SK-N-SH (cell line): ENCODE results near the gene CEP44. TPM values are rescaled to one million over a fixed set of nuclear protein-coding genes. Genes with fewer than 3 reads are reported as not detected.

ENCODE experiments used
- CTCF ChIA-PET: fragments of 300-600, 350-600 bp; formaldehyde crosslinking; extraction: SDS; loops from one replicate; lab custom pipeline; 2021; lab: Yijun Ruan, JAX
- POLR2A ChIA-PET: fragments of 350-600 bp; sonication (Branson Sonifier 250); formaldehyde crosslinking; extraction: SDS; loops from one replicate; lab custom pipeline; 2020; ENCODE audit warnings: antibody characterized with exemption, inconsistent platforms; lab: Yijun Ruan, JAX
- DNase-seq: peaks from one replicate; pipeline ENCODE4 v3.0.0; 2012
- H2AFZ ChIP-seq: fragments of 200-600 bp; sonication (generic); 2 replicates; pipeline ENCODE4 v1.8.1; 2016; ENCODE audit warnings: antibody characterized with exemption, mild to moderate bottlenecking, low read depth
- H3F3A ChIP-seq: fragments of 200-600 bp; sonication (generic); replicated peaks from 2 replicates; pipeline ENCODE3; 2016; ENCODE audit warnings: antibody characterized with exemption, mild to moderate bottlenecking; ENCODE audit not compliant: insufficient read depth
- H3K27ac ChIP-seq, 2 experiments: fragments of 200-500 bp in 1 of 2; fragments of 200-600 bp in 1 of 2; sonication (Bioruptor generic) in 1 of 2; sonication (generic), shearing (Covaris generic) in 1 of 2; 2 replicates each; pipeline versions ENCODE4 v1.5.1 to v1.6.1; 2014 to 2016; ENCODE audit warnings: low read depth in 2 of 2, inconsistent platforms in 1 of 2, low read length in 1 of 2, mild to moderate bottlenecking in 1 of 2, mixed read lengths in 1 of 2
- H3K27me3 ChIP-seq: fragments of 200-600 bp; sonication (generic), shearing (Covaris generic); 2 replicates; pipeline ENCODE4 v1.6.1; 2016; ENCODE audit warnings: mixed run types; ENCODE audit not compliant: insufficient read depth
- H3K36me3 ChIP-seq, 2 experiments: fragments of 200-500 bp in 1 of 2; fragments of 200-600 bp in 1 of 2; sonication (Bioruptor generic) in 1 of 2; sonication (generic) in 1 of 2; replicated peaks in 1 of 2; 2 replicates each; pipeline versions ENCODE3 to v1.5.1; 2014 to 2016; ENCODE audit warnings: low read length in 1 of 2, mild to moderate bottlenecking in 1 of 2; ENCODE audit not compliant: insufficient read depth in 2 of 2, control insufficient read depth in 1 of 2
- H3K4me1 ChIP-seq, 2 experiments: fragments of 200-500 bp in 1 of 2; fragments of 200-600 bp in 1 of 2; sonication (Bioruptor generic) in 1 of 2; sonication (generic), shearing (Covaris generic) in 1 of 2; 2 replicates each; pipeline versions ENCODE4 v1.5.1 to v1.6.1; 2014 to 2016; ENCODE audit warnings: low read depth in 1 of 2, low read length in 1 of 2, mixed run types in 1 of 2; ENCODE audit not compliant: insufficient read depth in 2 of 2, control insufficient read depth in 1 of 2
- H3K4me2 ChIP-seq: fragments of 200-600 bp; sonication (generic), shearing (Covaris generic); 2 replicates; pipeline ENCODE4 v1.6.1; 2017; ENCODE audit warnings: mixed run types
- H3K4me3 ChIP-seq, 2 experiments: fragments of 200-500 bp in 1 of 2; fragments of 200-600 bp in 1 of 2; sonication (Bioruptor generic) in 1 of 2; sonication (generic), shearing (Covaris generic) in 1 of 2; 2 replicates each; pipeline versions ENCODE4 v1.5.1 to v1.8.1; 2014 to 2016; ENCODE audit warnings: low read depth in 2 of 2, inconsistent platforms in 1 of 2, low read length in 1 of 2, mild to moderate bottlenecking in 1 of 2, mixed read lengths in 1 of 2, moderate library complexity in 1 of 2
- H3K79me2 ChIP-seq: fragments of 200-600 bp; sonication (generic); 2 replicates; pipeline ENCODE4 v1.8.1; 2017; ENCODE audit warnings: mild to moderate bottlenecking; ENCODE audit not compliant: insufficient read depth
- H3K9ac ChIP-seq: fragments of 200-600 bp; sonication (generic); 2 replicates; pipeline ENCODE4 v1.6.1; 2017; ENCODE audit warnings: mixed run types
- H3K9me2 ChIP-seq: fragments of 200-600 bp; sonication (generic); 2 replicates; pipeline ENCODE4 v1.6.1; 2017; ENCODE audit warnings: mixed run types
- H3K9me3 ChIP-seq: fragments of 200-600 bp; sonication (generic); 2 replicates; pipeline ENCODE4 v1.6.1; 2017; ENCODE audit warnings: mixed run types, mild to moderate bottlenecking, moderate library complexity
- H4K20me1 ChIP-seq: fragments of 200-600 bp; sonication (generic); 2 replicates; pipeline ENCODE4 v1.6.1; 2017; ENCODE audit warnings: mild to moderate bottlenecking, mixed run types; ENCODE audit not compliant: insufficient read depth
- EP300 ChIP-seq, 2 experiments: IDR thresholded peaks; 2 replicates each; pipeline versions ENCODE4 v1.4.0 to v1.6.1; 2012; ENCODE audit warnings: borderline replicate concordance in 1 of 2, low read depth in 1 of 2, low read length in 1 of 2
- FOSL2 ChIP-seq: IDR thresholded peaks from 2 replicates; pipeline ENCODE4 v1.4.0; 2012; ENCODE audit warnings: low read depth, mild to moderate bottlenecking, moderate library complexity, borderline replicate concordance
- GATA2 ChIP-seq: sonication (generic); formaldehyde crosslinking; IDR thresholded peaks from 2 replicates; pipeline ENCODE4 v1.5.0; 2020; ENCODE audit warnings: mild to moderate bottlenecking, missing genetic modification reagents
- JUND ChIP-seq: IDR thresholded peaks from 2 replicates; pipeline ENCODE4 v1.4.0; 2012
- MXI1 ChIP-seq: IDR thresholded peaks from 2 replicates; pipeline ENCODE4 v1.6.1; 2012; ENCODE audit warnings: mild to moderate bottlenecking, low read depth, low read length, improper control_type of control experiment
- NFIC ChIP-seq: IDR thresholded peaks from 2 replicates; pipeline ENCODE4 v1.4.0; 2012; ENCODE audit warnings: borderline replicate concordance
- NRF1 ChIP-seq: IDR thresholded peaks from 2 replicates; pipeline ENCODE4 v1.6.1; 2012; ENCODE audit warnings: low read depth, mild to moderate bottlenecking, low read length
- RCOR1 ChIP-seq: fragments of 150-350 bp; IDR thresholded peaks from 2 replicates; pipeline ENCODE4 v1.6.1; 2017; ENCODE audit warnings: antibody characterized with exemption, low read length
- RXRA ChIP-seq: IDR thresholded peaks from 2 replicates; pipeline ENCODE4 v1.4.0; 2012; ENCODE audit warnings: low read depth, mild to moderate bottlenecking, borderline replicate concordance
- SIN3A ChIP-seq: IDR thresholded peaks from 2 replicates; pipeline ENCODE4 v1.6.1; 2012; ENCODE audit warnings: low read depth, mild to moderate bottlenecking, low read length, moderate library complexity, borderline replicate concordance
- TAF1 ChIP-seq: IDR thresholded peaks from 2 replicates; pipeline ENCODE4 v1.6.1; 2012; ENCODE audit warnings: low read depth, mild to moderate bottlenecking, low read length, moderate library complexity, borderline replicate concordance
- TCF12 ChIP-seq: IDR thresholded peaks from 2 replicates; pipeline ENCODE4 v1.4.0; 2012
- TEAD4 ChIP-seq: IDR thresholded peaks from 2 replicates; pipeline ENCODE4 v1.4.0; 2012; ENCODE audit warnings: mild to moderate bottlenecking, borderline replicate concordance; ENCODE audit not compliant: insufficient read depth
- WGBS: methylation state at CpG from one replicate; pipeline ENCODE4 v1.1.6; 2017; ENCODE audit warnings: low lambda C conversion rate; 5-methylcytosine and 5-hydroxymethylcytosine counted together
- polyA plus RNA-seq, 3 experiments: library from polyadenylated mRNA; depleted of rRNA; stranded (reverse); fragments of >200 nt; gene quantifications; 2 replicates each; pipeline ENCODE4 v1.2.3, GENCODE V29; 2012
- TF ChIP-seq, protein P1 (sequence below): fragments of 150-350 bp; IDR thresholded peaks from 2 replicates; pipeline ENCODE4 v1.6.1; 2016; ENCODE audit warnings: mild to moderate bottlenecking, low read depth, low read length
- TF ChIP-seq, protein P2 (sequence below): IDR thresholded peaks from 2 replicates; pipeline ENCODE4 v1.4.0; 2012; ENCODE audit warnings: low read depth, borderline replicate concordance
- TF ChIP-seq, protein P3 (sequence below): IDR thresholded peaks from 2 replicates; pipeline ENCODE4 v1.4.0; 2012; ENCODE audit warnings: low read depth, borderline replicate concordance
- TF ChIP-seq, protein P4 (sequence below): IDR thresholded peaks from 2 replicates; pipeline ENCODE4 v1.4.0; 2012; ENCODE audit warnings: low read depth
- TF ChIP-seq, protein P5 (sequence below): fragments of 200-600 bp; sonication (generic); IDR thresholded peaks from 2 replicates; pipeline ENCODE4 v1.6.1; 2017; ENCODE audit warnings: antibody characterized with exemption, mild to moderate bottlenecking, moderate library complexity

Gene CEP44
- polyA plus RNA-seq, 1 of the 3 experiments (the other 2 are of a cell fraction), result 3.8 TPM

DNA sequence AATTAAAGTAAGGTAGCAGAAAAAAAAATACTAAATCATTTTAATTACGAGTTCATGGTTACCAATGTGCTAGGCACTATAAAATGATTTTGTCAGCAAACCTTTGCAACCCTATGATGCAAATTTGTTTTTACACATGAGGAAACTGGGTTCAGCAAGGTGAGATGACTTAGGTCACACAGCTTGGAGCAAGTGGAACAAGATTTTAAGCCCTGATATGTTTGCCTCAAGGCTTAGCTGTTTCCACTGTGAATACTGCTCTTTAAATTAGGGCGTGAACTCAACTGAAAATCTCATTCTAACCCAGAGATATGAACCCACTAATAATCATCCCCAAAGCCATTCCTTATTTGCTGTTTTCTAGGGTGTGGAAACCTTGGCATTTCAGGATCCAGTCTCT, 86.3 kb downstream of the CEP44 start:
- Histone ChIP-seq H4K20me1 (no peaks in the 10 kb centered on the region), H3K4me1 (no peaks in the 10 kb centered on the region), H3K27ac (no peak overlapping the region), H3K4me2 (no peak overlapping the region), H3K79me2 (no peaks in the 10 kb centered on the region), H3K9ac (no peak overlapping the region), H3K9me2 (no peaks in the 10 kb centered on the region), H3K27me3 (no peaks in the 10 kb centered on the region), H3F3A (no peaks in the 10 kb centered on the region), H3K9me3 (no peaks in the 10 kb centered on the region), H3K36me3 (no peaks in the 10 kb centered on the region), H2AFZ (no peak overlapping the region), H3K4me3 (no peak overlapping the region)
- ChIA-PET POLR2A (no interaction called here), CTCF (interaction anchor here (1.9 kb wide), 1 partner anchor 262 kb away, joined by 6 read pairs; no protein-coding TSS in a partner anchor)
- no peak for DNase-seq
- TF ChIP-seq, protein P1, sequence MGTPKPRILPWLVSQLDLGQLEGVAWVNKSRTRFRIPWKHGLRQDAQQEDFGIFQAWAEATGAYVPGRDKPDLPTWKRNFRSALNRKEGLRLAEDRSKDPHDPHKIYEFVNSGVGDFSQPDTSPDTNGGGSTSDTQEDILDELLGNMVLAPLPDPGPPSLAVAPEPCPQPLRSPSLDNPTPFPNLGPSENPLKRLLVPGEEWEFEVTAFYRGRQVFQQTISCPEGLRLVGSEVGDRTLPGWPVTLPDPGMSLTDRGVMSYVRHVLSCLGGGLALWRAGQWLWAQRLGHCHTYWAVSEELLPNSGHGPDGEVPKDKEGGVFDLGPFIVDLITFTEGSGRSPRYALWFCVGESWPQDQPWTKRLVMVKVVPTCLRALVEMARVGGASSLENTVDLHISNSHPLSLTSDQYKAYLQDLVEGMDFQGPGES, result no peak
- TF ChIP-seq, protein P2, sequence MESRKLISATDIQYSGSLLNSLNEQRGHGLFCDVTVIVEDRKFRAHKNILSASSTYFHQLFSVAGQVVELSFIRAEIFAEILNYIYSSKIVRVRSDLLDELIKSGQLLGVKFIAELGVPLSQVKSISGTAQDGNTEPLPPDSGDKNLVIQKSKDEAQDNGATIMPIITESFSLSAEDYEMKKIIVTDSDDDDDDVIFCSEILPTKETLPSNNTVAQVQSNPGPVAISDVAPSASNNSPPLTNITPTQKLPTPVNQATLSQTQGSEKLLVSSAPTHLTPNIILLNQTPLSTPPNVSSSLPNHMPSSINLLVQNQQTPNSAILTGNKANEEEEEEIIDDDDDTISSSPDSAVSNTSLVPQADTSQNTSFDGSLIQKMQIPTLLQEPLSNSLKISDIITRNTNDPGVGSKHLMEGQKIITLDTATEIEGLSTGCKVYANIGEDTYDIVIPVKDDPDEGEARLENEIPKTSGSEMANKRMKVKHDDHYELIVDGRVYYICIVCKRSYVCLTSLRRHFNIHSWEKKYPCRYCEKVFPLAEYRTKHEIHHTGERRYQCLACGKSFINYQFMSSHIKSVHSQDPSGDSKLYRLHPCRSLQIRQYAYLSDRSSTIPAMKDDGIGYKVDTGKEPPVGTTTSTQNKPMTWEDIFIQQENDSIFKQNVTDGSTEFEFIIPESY, result no peak
- TF ChIP-seq NRF1 (no peak), FOSL2 (no peak), TCF12 (no peak), EP300 (IDR thresholded peaks at IDR 0.05; ENCODE audit: borderline replicate concordance in 1 of 2, low read depth in 1 of 2, low read length in 1 of 2) (no peak), NFIC (no peak), TEAD4 (no peak), JUND (no peak), TAF1 (no peak), RXRA (no peak)
- 41% methylated on average over 2 of the region's 2 CpGs for WGBS

DNA sequence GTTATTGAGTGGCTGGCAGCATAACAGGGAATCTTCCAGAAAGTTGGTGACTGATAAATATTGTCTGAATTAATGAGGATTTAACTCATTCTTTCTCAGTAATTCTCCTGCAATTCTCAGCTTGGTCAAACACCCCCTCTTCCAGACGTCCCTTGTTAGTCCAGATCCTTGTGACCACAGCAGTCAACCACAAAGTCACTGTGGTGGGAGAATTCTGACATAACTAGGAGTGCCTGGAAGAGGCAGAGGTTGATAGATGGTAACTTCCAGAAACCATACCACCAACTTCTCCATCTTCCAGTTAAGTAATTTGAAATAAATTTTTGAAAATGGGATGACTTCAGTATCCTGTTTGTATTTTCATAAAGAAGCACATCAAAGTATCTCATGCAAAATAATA, 90.1 kb downstream of the CEP44 start:
- H3K36me3 ChIP-seq, result no peaks in the 10 kb centered on the region
- POLR2A ChIA-PET, result no interaction called here
- no peaks in the 10 kb centered on the region for H3K9me3 ChIP-seq
- no peak overlapping the region for H3K9ac ChIP-seq
- no peak overlapping the region for H3K4me3 ChIP-seq
- H3K27me3 ChIP-seq, result no peaks in the 10 kb centered on the region; the same call in 1 of the 2 replicates
- H3K9me2 ChIP-seq, result no peaks in the 10 kb centered on the region
- DNase-seq, result no peak
- no peaks in the 10 kb centered on the region for H4K20me1 ChIP-seq
- no peak overlapping the region for H3K27ac ChIP-seq
- no peak overlapping the region for H3K4me2 ChIP-seq
- TF ChIP-seq SIN3A, result no peak
- TF ChIP-seq, protein P3, sequence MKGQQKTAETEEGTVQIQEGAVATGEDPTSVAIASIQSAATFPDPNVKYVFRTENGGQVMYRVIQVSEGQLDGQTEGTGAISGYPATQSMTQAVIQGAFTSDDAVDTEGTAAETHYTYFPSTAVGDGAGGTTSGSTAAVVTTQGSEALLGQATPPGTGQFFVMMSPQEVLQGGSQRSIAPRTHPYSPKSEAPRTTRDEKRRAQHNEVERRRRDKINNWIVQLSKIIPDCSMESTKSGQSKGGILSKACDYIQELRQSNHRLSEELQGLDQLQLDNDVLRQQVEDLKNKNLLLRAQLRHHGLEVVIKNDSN, result no peak
- TF ChIP-seq TEAD4, result no peak
- TF ChIP-seq, protein P2, result no peak
- TF ChIP-seq MXI1, result no peak
- TF ChIP-seq, protein P4, sequence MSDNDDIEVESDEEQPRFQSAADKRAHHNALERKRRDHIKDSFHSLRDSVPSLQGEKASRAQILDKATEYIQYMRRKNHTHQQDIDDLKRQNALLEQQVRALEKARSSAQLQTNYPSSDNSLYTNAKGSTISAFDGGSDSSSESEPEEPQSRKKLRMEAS, result no peak
- TF ChIP-seq, protein P5, sequence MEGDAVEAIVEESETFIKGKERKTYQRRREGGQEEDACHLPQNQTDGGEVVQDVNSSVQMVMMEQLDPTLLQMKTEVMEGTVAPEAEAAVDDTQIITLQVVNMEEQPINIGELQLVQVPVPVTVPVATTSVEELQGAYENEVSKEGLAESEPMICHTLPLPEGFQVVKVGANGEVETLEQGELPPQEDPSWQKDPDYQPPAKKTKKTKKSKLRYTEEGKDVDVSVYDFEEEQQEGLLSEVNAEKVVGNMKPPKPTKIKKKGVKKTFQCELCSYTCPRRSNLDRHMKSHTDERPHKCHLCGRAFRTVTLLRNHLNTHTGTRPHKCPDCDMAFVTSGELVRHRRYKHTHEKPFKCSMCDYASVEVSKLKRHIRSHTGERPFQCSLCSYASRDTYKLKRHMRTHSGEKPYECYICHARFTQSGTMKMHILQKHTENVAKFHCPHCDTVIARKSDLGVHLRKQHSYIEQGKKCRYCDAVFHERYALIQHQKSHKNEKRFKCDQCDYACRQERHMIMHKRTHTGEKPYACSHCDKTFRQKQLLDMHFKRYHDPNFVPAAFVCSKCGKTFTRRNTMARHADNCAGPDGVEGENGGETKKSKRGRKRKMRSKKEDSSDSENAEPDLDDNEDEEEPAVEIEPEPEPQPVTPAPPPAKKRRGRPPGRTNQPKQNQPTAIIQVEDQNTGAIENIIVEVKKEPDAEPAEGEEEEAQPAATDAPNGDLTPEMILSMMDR, result no peak
- TF ChIP-seq GATA2, result no peak
- TF ChIP-seq RCOR1, result no peak
- no peak for TF ChIP-seq TAF1
- TF ChIP-seq, protein P1, result no peak
- TF ChIP-seq JUND, result no peak
- H2AFZ ChIP-seq, result no peak overlapping the region
- H3K79me2 ChIP-seq, result no peaks in the 10 kb centered on the region
- WGBS, result 9% methylated on average over 1 of the region's 1 CpG
- no peaks in the 10 kb centered on the region for H3K4me1 ChIP-seq
- no peaks in the 10 kb centered on the region for H3F3A ChIP-seq
- CTCF ChIA-PET, result no interaction called here
